ENCODE data around the gene ABCB9.
"Not testable (repeated sequence)": the region's sequence is repeated elsewhere in the genome, so short reads cannot be mapped to it uniquely, and the experiment has no call there.

The ABCB9 gene

GRCh38 chr12:122960193-122960569 is 6.1 kb downstream of the ABCB9 start:
- no peak for DNase-seq

- no peak for DNase-seq
Measured at GRCh38 chr12:122959566-122960192, 6.6 kb downstream of the ABCB9 start.

GRCh38 chr12:122958198-122958888 is 7.9 kb downstream of the ABCB9 start:
- DNase-seq: no peak

GRCh38 chr12:122956035-122956434 is 10.2 kb downstream of the ABCB9 start:
- no peak for DNase-seq

GRCh38 chr12:122955156-122955555 is 11.1 kb downstream of the ABCB9 start:
- DNase-seq: no peak

- DNase-seq: peak; percentile 90
Measured at GRCh38 chr12:122951979-122952892, 14.0 kb downstream of the ABCB9 start.

- no peak for DNase-seq
Measured at GRCh38 chr12:122951406-122951805, 14.9 kb downstream of the ABCB9 start.

- no peak for DNase-seq
Measured at GRCh38 chr12:122949816-122950675, 16.2 kb downstream of the ABCB9 start.

- no peak for DNase-seq
Measured at GRCh38 chr12:122949405-122949804, 16.9 kb downstream of the ABCB9 start.

GRCh38 chr12:122948605-122949004 is 17.7 kb downstream of the ABCB9 start:
- no peak for DNase-seq

GRCh38 chr12:122947352-122947792 is 18.9 kb downstream of the ABCB9 start:
- DNase-seq: no peak

- peak; percentile 88 for DNase-seq
Measured at GRCh38 chr12:122946690-122947341, 19.4 kb downstream of the ABCB9 start.

GRCh38 chr12:122944605-122945592 is 21.4 kb downstream of the ABCB9 start:
- DNase-seq: no peak

- DNase-seq: no peak
Measured at GRCh38 chr12:122943196-122943595, 23.1 kb downstream of the ABCB9 start.

- DNase-seq: no peak
Measured at GRCh38 chr12:122942637-122943036, 23.6 kb downstream of the ABCB9 start.

- not testable (repeated sequence) for DNase-seq
Measured at GRCh38 chr12:122941351-122941750, 24.9 kb downstream of the ABCB9 start.

- no peak for DNase-seq
Measured at GRCh38 chr12:122939125-122939524, 27.1 kb downstream of the ABCB9 start.

- no peak for DNase-seq
Measured at GRCh38 chr12:122937622-122938091, 28.6 kb downstream of the ABCB9 start.

GRCh38 chr12:122935318-122935717 is 30.9 kb downstream of the ABCB9 start:
- no peak for DNase-seq

GRCh38 chr12:122934722-122935121 is 31.5 kb downstream of the ABCB9 start:
- no peak for DNase-seq

GRCh38 chr12:122932207-122932606 is 34.1 kb downstream of the ABCB9 start:
- no peak for DNase-seq

Measured in activated CD8-positive, alpha-beta memory T cell treated with anti-CD3 and anti-CD28 coated beads for 24 hours (primary cell).